ENCODE results near the gene CCL21. TPM values are rescaled to one million over a fixed set of nuclear protein-coding genes. Genes with fewer than 3 reads are reported as not detected.

The CCL21 gene
- total RNA-seq, 1 donor: not detected

- no peak for DNase-seq (ENCODE audit: low read depth)
- H3K4me3 ChIP-seq (ENCODE audit: low read depth, low read length): no peak overlapping the region
- TF ChIP-seq CTCF (IDR thresholded peaks at IDR 0.05; ENCODE audit: insufficient read depth, low read length): no peak
These were observed 8.2 kb upstream of the CCL21 start for GRCh38 chr9:34717996-34718614.

- no peak for DNase-seq (ENCODE audit: low read depth)
- TF ChIP-seq CTCF (IDR thresholded peaks at IDR 0.05; ENCODE audit: insufficient read depth, low read length): no peak
These were observed 6.8 kb upstream of the CCL21 start for GRCh38 chr9:34716711-34717110.

GRCh38 chr9:34715639-34716215 is 5.8 kb upstream of the CCL21 start:
- TF ChIP-seq CTCF (IDR thresholded peaks at IDR 0.05; ENCODE audit: insufficient read depth, low read length): no peak
- no peak overlapping the region for H3K4me3 ChIP-seq (ENCODE audit: low read depth, low read length)
- no peak for DNase-seq (ENCODE audit: low read depth)

More at GRCh38 chr9:34716711-34717110, 6.8 kb upstream of the CCL21 start:
- no peak overlapping the region for H3K4me3 ChIP-seq (ENCODE audit: low read depth, low read length)

GRCh38 chr9:34714007-34714406 is 4.1 kb upstream of the CCL21 start:
- no peak for TF ChIP-seq CTCF (IDR thresholded peaks at IDR 0.05; ENCODE audit: insufficient read depth, low read length)
- no peak for DNase-seq (ENCODE audit: low read depth)

GRCh38 chr9:34712140-34712539 is 2.2 kb upstream of the CCL21 start:
- no peak overlapping the region for H3K4me3 ChIP-seq (ENCODE audit: low read depth, low read length)
- no peak for TF ChIP-seq CTCF (IDR thresholded peaks at IDR 0.05; ENCODE audit: insufficient read depth, low read length)
- DNase-seq (ENCODE audit: low read depth): no peak

More at GRCh38 chr9:34714007-34714406, 4.1 kb upstream of the CCL21 start:
- H3K4me3 ChIP-seq (ENCODE audit: low read depth, low read length): no peak overlapping the region

GRCh38 chr9:34709196-34709978 is 549 bp downstream of the CCL21 start:
- TF ChIP-seq CTCF (IDR thresholded peaks at IDR 0.05; ENCODE audit: insufficient read depth, low read length): no peak
- no peak overlapping the region for H3K4me3 ChIP-seq (ENCODE audit: low read depth, low read length)
- no peak for DNase-seq (ENCODE audit: low read depth)

Data from fibroblast of the aortic adventitia (primary cell).